GM12891 (cell line): ENCODE data around the gene SPAG7.

ENCODE experiments used
- POLR2A ChIP-seq: IDR thresholded peaks from 2 replicates; pipeline ENCODE4 v1.6.1; 2011; ENCODE audit warnings: low read depth, low read length, control low read depth
- TAF1 ChIP-seq: IDR thresholded peaks from 2 replicates; pipeline ENCODE4 v1.6.1; 2011; ENCODE audit warnings: low read depth, low read length, control low read depth

GRCh38 chr17:4969047-4969550 is 1.5 kb upstream of the SPAG7 start:
- no peak for TF ChIP-seq POLR2A
- TF ChIP-seq TAF1, result no peak
